Astrocyte (in vitro differentiated cells and primary cell): ENCODE results near the gene ANKRD52. TPM values are rescaled to one million over a fixed set of nuclear protein-coding genes. Genes with fewer than 3 reads are reported as not detected.
"Not testable (repeated sequence)": the region's sequence is repeated elsewhere in the genome, so short reads cannot be mapped to it uniquely, and the experiment has no call there.

Source experiments
- DNase-seq: peaks from one replicate; pipeline ENCODE4 v3.0.0-alpha.2; 2010; ENCODE audit warnings: low read depth
- FAIRE-seq: peaks from 2 replicates; lab custom pipeline; 2011; peaks lifted over from hg19 to GRCh38; lab: Jason Lieb, UNC
- H2AFZ ChIP-seq: 2 replicates; pipeline ENCODE4 v1.6.0; 2012; ENCODE audit warnings: low read depth, low read length, inconsistent platforms
- H3K27ac ChIP-seq: 2 replicates; pipeline ENCODE4 v1.5.1; 2011; ENCODE audit warnings: low read depth, low read length, inconsistent platforms
- H3K27me3 ChIP-seq: 2 replicates; pipeline ENCODE4 v1.6.0; 2011; ENCODE audit warnings: low read length, inconsistent platforms; ENCODE audit not compliant: insufficient read depth
- H3K36me3 ChIP-seq: 2 replicates; pipeline ENCODE4 v1.5.1; 2011; ENCODE audit warnings: low read length, inconsistent platforms; ENCODE audit not compliant: insufficient read depth
- H3K4me1 ChIP-seq: 2 replicates; pipeline ENCODE4 v1.5.1; 2011; ENCODE audit warnings: low read length, inconsistent platforms; ENCODE audit not compliant: insufficient read depth
- H3K4me2 ChIP-seq: 2 replicates; pipeline ENCODE4 v1.6.0; 2012; ENCODE audit warnings: low read length, inconsistent platforms
- H3K4me3 ChIP-seq: 2 replicates; pipeline ENCODE4 v1.5.1; 2011; ENCODE audit warnings: low read depth, mild to moderate bottlenecking, low read length, inconsistent platforms; ENCODE audit not compliant: insufficient read depth
- H3K79me2 ChIP-seq: 2 replicates; pipeline ENCODE4 v1.6.0; 2012; ENCODE audit warnings: mild to moderate bottlenecking, low read length, inconsistent platforms; ENCODE audit not compliant: insufficient read depth
- H3K9ac ChIP-seq: 2 replicates; pipeline ENCODE4 v1.6.0; 2012; ENCODE audit warnings: mild to moderate bottlenecking, low read length, inconsistent platforms
- H3K9me3 ChIP-seq: 2 replicates; pipeline ENCODE4 v1.5.1; 2012; ENCODE audit warnings: low read depth, mild to moderate bottlenecking, low read length, inconsistent platforms; ENCODE audit not compliant: insufficient read depth
- H4K20me1 ChIP-seq: 2 replicates; pipeline ENCODE4 v1.6.0; 2012; ENCODE audit warnings: low read length, inconsistent platforms; ENCODE audit not compliant: insufficient read depth
- H3K27ac Mint-ChIP-seq: one replicate; pipeline ENCODE4 v1.8.0; 2021; ENCODE audit warnings: mild to moderate bottlenecking, mixed read lengths; ENCODE audit not compliant: unreplicated experiment
- H3K27me3 Mint-ChIP-seq: one replicate; pipeline ENCODE4 v1.8.0; 2021; ENCODE audit warnings: low read depth, mixed read lengths; ENCODE audit not compliant: unreplicated experiment
- H3K36me3 Mint-ChIP-seq: one replicate; pipeline ENCODE4 v1.8.0; 2021; ENCODE audit warnings: low read depth, mixed read lengths; ENCODE audit not compliant: unreplicated experiment
- H3K4me1 Mint-ChIP-seq: one replicate; pipeline ENCODE4 v1.8.0; 2021; ENCODE audit warnings: low read depth, mixed read lengths; ENCODE audit not compliant: unreplicated experiment
- H3K4me3 Mint-ChIP-seq: one replicate; pipeline ENCODE4 v1.8.0; 2021; ENCODE audit warnings: mild to moderate bottlenecking, moderate library complexity, mixed read lengths; ENCODE audit not compliant: unreplicated experiment
- H3K9me3 Mint-ChIP-seq: one replicate; pipeline ENCODE4 v1.8.0; 2021; ENCODE audit warnings: mild to moderate bottlenecking, mixed read lengths; ENCODE audit not compliant: unreplicated experiment
- CTCF ChIP-seq: IDR thresholded peaks from 2 replicates; pipeline ENCODE4 v1.5.1; 2011; ENCODE audit warnings: low read depth, mild to moderate bottlenecking, inconsistent platforms, low read length, moderate library complexity; ENCODE audit not compliant: insufficient read depth
- EZH2 ChIP-seq: IDR thresholded peaks from 2 replicates; pipeline ENCODE4 v1.6.1; 2012; ENCODE audit warnings: mild to moderate bottlenecking, low read length, inconsistent platforms; ENCODE audit not compliant: insufficient read depth
- total RNA-seq: library from RNA; stranded (reverse); gene quantifications from 2 replicates; pipeline ENCODE4 v1.2.1, GENCODE V29; 2021

The ANKRD52 gene
- total RNA-seq, 1 donor from 2014 or later, result 105 TPM

GRCh38 chr12:56198836-56199235, 59.3 kb downstream of the ANKRD52 start:
- Mint-ChIP-seq H3K4me1 (peaks cover 11% of the 10 kb centered on the region), H3K4me3 (no peak overlapping the region), H3K36me3 (no peaks in the 10 kb centered on the region), H3K9me3 (no peaks in the 10 kb centered on the region), H3K27me3 (no peaks in the 10 kb centered on the region), H3K27ac (peak overlapping the region; percentile 36)
- Histone ChIP-seq H3K4me3 (no peak overlapping the region), H3K79me2 (no peaks in the 10 kb centered on the region), H3K9me3 (no peaks in the 10 kb centered on the region), H3K4me2 (no peak overlapping the region), H3K9ac (no peak overlapping the region), H4K20me1 (no peaks in the 10 kb centered on the region), H3K36me3 (no peaks in the 10 kb centered on the region), H3K27me3 (no peaks in the 10 kb centered on the region), H3K4me1 (peaks cover 6% of the 10 kb centered on the region), H2AFZ (no peak overlapping the region), H3K27ac (no peak overlapping the region)
- DNase-seq (peak; percentile 51), FAIRE-seq (no peak)
- TF ChIP-seq EZH2 (no peak), CTCF (no peak)

GRCh38 chr12:56197921-56198635, 60.1 kb downstream of the ANKRD52 start:
- H3K9ac ChIP-seq, result no peak overlapping the region
- no peak overlapping the region for H3K27ac ChIP-seq
- H3K4me1 ChIP-seq, result peaks cover 6% of the 10 kb centered on the region
- no peak for TF ChIP-seq EZH2
- TF ChIP-seq CTCF, result no peak
- no peak overlapping the region for H2AFZ ChIP-seq
- no peaks in the 10 kb centered on the region for H3K79me2 ChIP-seq
- H3K4me3 ChIP-seq, result no peak overlapping the region
- Mint-ChIP-seq H3K4me3 (peak overlapping the region; percentile 35), H3K36me3 (no peaks in the 10 kb centered on the region), H3K4me1 (peaks cover 11% of the 10 kb centered on the region), H3K27me3 (no peaks in the 10 kb centered on the region), H3K9me3 (no peaks in the 10 kb centered on the region), H3K27ac (no peak overlapping the region)
- H4K20me1 ChIP-seq, result no peaks in the 10 kb centered on the region
- no peaks in the 10 kb centered on the region for H3K36me3 ChIP-seq
- no peaks in the 10 kb centered on the region for H3K27me3 ChIP-seq
- no peak for FAIRE-seq
- no peak for DNase-seq
- H3K4me2 ChIP-seq, result no peak overlapping the region
- no peaks in the 10 kb centered on the region for H3K9me3 ChIP-seq

GRCh38 chr12:56196818-56197550, 61.2 kb downstream of the ANKRD52 start:
- not testable (repeated sequence) for H3K27me3 Mint-ChIP-seq, H3K4me3 Mint-ChIP-seq, H3K9me3 ChIP-seq, H3K4me1 ChIP-seq, H3K36me3 ChIP-seq, H3K36me3 Mint-ChIP-seq, H2AFZ ChIP-seq, H3K27me3 ChIP-seq, H3K4me2 ChIP-seq, H3K4me3 ChIP-seq, H4K20me1 ChIP-seq, H3K27ac ChIP-seq, H3K79me2 ChIP-seq, H3K9ac ChIP-seq, H3K9me3 Mint-ChIP-seq
- Mint-ChIP-seq H3K27ac (peak overlapping the region; percentile 2), H3K4me1 (peaks cover 11% of the 10 kb centered on the region)
- peak; percentile 74 for FAIRE-seq
- DNase-seq, result peak; percentile 97
